ENCODE data around the gene CCDC149. TPM values are rescaled to one million over a fixed set of nuclear protein-coding genes. Genes with fewer than 3 reads are reported as not detected.

Gene CCDC149
- total and polyA plus RNA-seq, 2 of the 8 experiments (the other 6 are each of a cell fraction or from before 2014, with no cell fraction given) = 2.2 to 5.6 TPM

DNA sequence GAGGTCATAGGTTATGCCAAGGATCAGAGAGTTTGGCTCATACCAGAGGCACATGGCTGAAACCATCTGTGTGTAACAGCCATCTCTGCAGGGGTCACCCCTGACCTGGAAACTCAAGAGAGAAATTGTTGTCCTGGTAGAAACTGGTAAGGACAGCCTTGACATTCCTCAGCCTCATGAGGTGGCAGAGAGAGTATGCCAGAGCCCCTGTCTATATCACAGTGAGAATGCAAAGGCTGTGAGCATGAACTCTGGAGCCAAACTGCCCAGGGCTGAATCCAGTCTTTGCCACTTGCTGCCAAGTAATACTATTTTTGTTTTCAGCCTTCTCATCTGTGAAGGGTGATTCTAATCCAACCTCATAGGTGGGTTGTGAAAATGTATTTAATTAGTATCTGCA is 37.1 kb upstream of the CCDC149 start:
- Histone ChIP-seq H2AK5ac (ENCODE audit: low read depth, low read length) (no peak overlapping the region), H4K8ac (ENCODE audit: extremely low read depth, insufficient read depth, low read length) (no peak overlapping the region), H2BK5ac (ENCODE audit: low read depth, low read length) (no peak overlapping the region), H3K18ac (ENCODE audit: extremely low read depth, low read length) (no peak overlapping the region), H3K9ac (replicated peaks in 1 of 4; ENCODE audit: extremely low read depth in 1 of 4, low read depth in 3 of 4, low read length in 3 of 4) (no peak overlapping the region), H3K14ac (ENCODE audit: insufficient read length) (no peak overlapping the region), H2AFZ (ENCODE audit: low read length) (no peak overlapping the region; the same call in 1 of the 2 replicates), H3K4me1 (replicated peaks in 1 of 4; ENCODE audit: control insufficient read depth in 3 of 4, insufficient read depth in 4 of 4, low read length in 3 of 4) (no peaks in the 10 kb centered on the region), H2BK20ac (ENCODE audit: low read length) (no peak overlapping the region), H3K9me3 (ENCODE audit: insufficient read depth in 2 of 2, low read depth in 1 of 2, low read length in 1 of 2) (peaks cover 0 to 3% of the 10 kb centered on the region in 2 experiments; a peak in 1 of 4 replicates), H2BK120ac (replicated peaks; ENCODE audit: low read depth, low read length) (no peak overlapping the region), H4K91ac (replicated peaks; ENCODE audit: insufficient read length, low read length) (no peak overlapping the region), H3K27ac (ENCODE audit: low read depth, low read length) (no peak overlapping the region), H3K36me3 (ENCODE audit: control insufficient read depth in 2 of 4, insufficient read depth in 4 of 4, low read length in 3 of 4) (no peaks in the 10 kb centered on the region), H2BK12ac (ENCODE audit: low read depth, low read length) (no peak overlapping the region), H2BK15ac (ENCODE audit: low read length) (no peak overlapping the region), H3K4me3 (ENCODE audit: extremely low read depth in 1 of 4, insufficient read depth in 2 of 4, low read depth in 3 of 4, low read length in 4 of 4) (no peak overlapping the region), H3K79me1 (ENCODE audit: low read depth, low read length) (no peaks in the 10 kb centered on the region), H3K27me3 (replicated peaks in 1 of 4; ENCODE audit: control insufficient read depth in 3 of 4, extremely low read depth in 1 of 4, insufficient read depth in 3 of 4, low read length in 3 of 4) (no peaks in the 10 kb centered on the region), H3K4me2 (ENCODE audit: insufficient read depth in 1 of 2, low read depth in 2 of 2, low read length in 2 of 2) (no peak overlapping the region), H3K23me2 (ENCODE audit: low read depth, low read length) (no peaks in the 10 kb centered on the region; the same call in 1 of the 2 replicates), H3K23ac (ENCODE audit: insufficient read length) (no peak overlapping the region), H3K56ac (replicated peaks; ENCODE audit: insufficient read length, low read depth, low read length) (no peak overlapping the region), H4K20me1 (replicated peaks in 1 of 2; ENCODE audit: control insufficient read depth in 1 of 2, insufficient read depth in 2 of 2, low read length in 2 of 2) (no peaks in the 10 kb centered on the region), H3K79me2 (ENCODE audit: control insufficient read depth in 1 of 2, insufficient read depth in 2 of 2, low read length in 2 of 2) (no peaks in the 10 kb centered on the region), H3K4ac (replicated peaks; ENCODE audit: insufficient read length, low read depth, low read length) (no peak overlapping the region), H4K5ac (ENCODE audit: insufficient read length, low read depth, low read length) (no peak overlapping the region)
- ChIA-PET POLR2A (ENCODE audit: partially characterized antibody) (no interaction called here), CTCF (ENCODE audit: partially characterized antibody) (interaction anchor here (1.3 kb wide), 1 partner anchor 255 kb away, joined by 3 read pairs; no protein-coding TSS in a partner anchor)
- FAIRE-seq (no peak), DNase-seq (ENCODE audit: low read depth in 1 of 2, low spot score in 2 of 2) (no peak)
- TF ChIP-seq, protein P1, sequence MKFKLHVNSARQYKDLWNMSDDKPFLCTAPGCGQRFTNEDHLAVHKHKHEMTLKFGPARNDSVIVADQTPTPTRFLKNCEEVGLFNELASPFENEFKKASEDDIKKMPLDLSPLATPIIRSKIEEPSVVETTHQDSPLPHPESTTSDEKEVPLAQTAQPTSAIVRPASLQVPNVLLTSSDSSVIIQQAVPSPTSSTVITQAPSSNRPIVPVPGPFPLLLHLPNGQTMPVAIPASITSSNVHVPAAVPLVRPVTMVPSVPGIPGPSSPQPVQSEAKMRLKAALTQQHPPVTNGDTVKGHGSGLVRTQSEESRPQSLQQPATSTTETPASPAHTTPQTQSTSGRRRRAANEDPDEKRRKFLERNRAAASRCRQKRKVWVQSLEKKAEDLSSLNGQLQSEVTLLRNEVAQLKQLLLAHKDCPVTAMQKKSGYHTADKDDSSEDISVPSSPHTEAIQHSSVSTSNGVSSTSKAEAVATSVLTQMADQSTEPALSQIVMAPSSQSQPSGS (IDR thresholded peaks at IDR 0.05; ENCODE audit: low read length) = no peak
- TF ChIP-seq CHD1 (IDR thresholded peaks at IDR 0.05; ENCODE audit: low read depth, low read length) (no peak), POU5F1 (IDR thresholded peaks at IDR 0.05; ENCODE audit: low read depth, low read length) (no peak), TBP (IDR thresholded peaks at IDR 0.05; ENCODE audit: low read depth, low read length) (no peak), RFX5 (IDR thresholded peaks at IDR 0.05; ENCODE audit: borderline replicate concordance, low read depth, low read length) (no peak), SP4 (IDR thresholded peaks at IDR 0.05; ENCODE audit: low read length) (no peak), SUZ12 (IDR thresholded peaks at IDR 0.05; ENCODE audit: low read length) (no peak)
